Measurements from ENCODE around the gene PLA2G1B.

- TF ChIP-seq CTCF (IDR thresholded peaks at IDR 0.05) (no peak), POLR2AphosphoS5 (IDR thresholded peaks at IDR 0.05) (no peak)
These were observed 39.8 kb upstream of the PLA2G1B start for GRCh38 chr12:120367233-120367923.
